HEK293 (cell line): ENCODE data around the gene C13orf46.

Experiments used
- CTCF ChIA-PET: fragments of 350-600 bp; formaldehyde crosslinking; extraction: SDS; loops from one replicate; lab custom pipeline; 2021; ENCODE audit warnings: antibody characterized with exemption; lab: Yijun Ruan, JAX
- POLR2A ChIA-PET: fragments of 300-600 bp; formaldehyde crosslinking; extraction: SDS; loops from one replicate; lab custom pipeline; 2020; ENCODE audit warnings: antibody characterized with exemption, inconsistent platforms; lab: Yijun Ruan, JAX
- H3K27ac ChIP-seq: fragments of 200-500 bp; sonication (Bioruptor generic); 2 replicates; pipeline ENCODE4 v1.5.1; 2014; ENCODE audit warnings: low read depth, low read length, control low read depth, inconsistent platforms; ENCODE audit errors: extremely low read depth
- H3K36me3 ChIP-seq, 2 experiments: fragments of 200-500 bp in 1 of 2; sonication (Bioruptor generic) in 1 of 2; 1 replicate in 1 of 2; 2 replicates in 1 of 2; pipeline ENCODE4 v1.5.1; 2014 to 2017; ENCODE audit warnings: inconsistent platforms in 2 of 2, low read length in 2 of 2; ENCODE audit not compliant: control insufficient read depth in 2 of 2, insufficient read depth in 1 of 2
- H3K4me1 ChIP-seq: fragments of 200-500 bp; sonication (Bioruptor generic); 2 replicates; pipeline ENCODE4 v1.5.1; 2014; ENCODE audit warnings: mild to moderate bottlenecking, low read length, inconsistent platforms; ENCODE audit not compliant: control insufficient read depth, insufficient read depth
- H3K4me3 ChIP-seq: 2 replicates; pipeline ENCODE4 v1.5.1; 2011; ENCODE audit warnings: low read depth, mild to moderate bottlenecking, control low read depth, low read length, moderate library complexity
- H3K9me3 ChIP-seq: fragments of 200-500 bp; sonication (Bioruptor generic); 2 replicates; pipeline ENCODE4 v1.5.1; 2014; ENCODE audit warnings: low read depth, low read length, inconsistent platforms; ENCODE audit not compliant: control insufficient read depth, insufficient read depth
- IKZF3 ChIP-seq: fragments of 450-650 bp; IDR thresholded peaks from 2 replicates; pipeline ENCODE4 v1.5.0; 2018; ENCODE audit warnings: missing biosample characterization, mild to moderate bottlenecking, missing genetic modification characterization, moderate library complexity
- MEIS1 ChIP-seq: sonication (generic); formaldehyde crosslinking; IDR thresholded peaks from 2 replicates; pipeline ENCODE4 v1.8.1; 2022; ENCODE audit warnings: missing genetic modification reagents, mild to moderate bottlenecking, borderline replicate concordance
- PRDM1 ChIP-seq: fragments of 450-650 bp; formaldehyde crosslinking; IDR thresholded peaks from 2 replicates; pipeline ENCODE4; 2016; ENCODE audit warnings: missing biosample characterization, missing genetic modification characterization
- RBAK ChIP-seq: fragments of 450-650 bp; formaldehyde crosslinking; IDR thresholded peaks from 2 replicates; pipeline ENCODE4 v1.5.1; 2016; ENCODE audit warnings: missing biosample characterization, missing genetic modification characterization
- ZBTB11 ChIP-seq: fragments of 450-650 bp; formaldehyde crosslinking; conservative IDR thresholded peaks from 2 replicates; pipeline ENCODE4 v1.5.1; 2016; ENCODE audit warnings: low read depth, missing biosample characterization, missing genetic modification characterization
- ZFP41 ChIP-seq: fragments of 450-650 bp; formaldehyde crosslinking; IDR thresholded peaks from 2 replicates; pipeline ENCODE4 v1.5.1; 2016; ENCODE audit warnings: missing biosample characterization, missing genetic modification characterization, borderline replicate concordance
- ZFP69B ChIP-seq: fragments of 450-650 bp; formaldehyde crosslinking; IDR thresholded peaks from 2 replicates; pipeline ENCODE4 v1.5.1; 2016; ENCODE audit warnings: missing biosample characterization, missing genetic modification characterization
- ZIC2 ChIP-seq: fragments of 450-650 bp; formaldehyde crosslinking; IDR thresholded peaks from 2 replicates; pipeline ENCODE4 v1.5.1; 2016; ENCODE audit warnings: missing biosample characterization, missing genetic modification characterization
- ZNF148 ChIP-seq: fragments of 450-650 bp; formaldehyde crosslinking; IDR thresholded peaks from 2 replicates; pipeline ENCODE4 v1.5.0; 2017; ENCODE audit warnings: missing biosample characterization, missing genetic modification characterization, borderline replicate concordance
- ZNF223 ChIP-seq: fragments of 450-650 bp; formaldehyde crosslinking; IDR thresholded peaks from 2 replicates; pipeline ENCODE4 v1.5.1; 2016; ENCODE audit warnings: missing biosample characterization, missing genetic modification characterization
- ZNF341 ChIP-seq: fragments of 450-650 bp; formaldehyde crosslinking; IDR thresholded peaks from 2 replicates; pipeline ENCODE4; 2016; ENCODE audit warnings: low read depth, missing biosample characterization, missing genetic modification characterization
- ZNF391 ChIP-seq: fragments of 450-650 bp; formaldehyde crosslinking; IDR thresholded peaks from 2 replicates; pipeline ENCODE4 v1.5.1; 2016; ENCODE audit warnings: low read depth, missing biosample characterization, missing genetic modification characterization, borderline replicate concordance
- ZNF433 ChIP-seq: fragments of 450-650 bp; formaldehyde crosslinking; IDR thresholded peaks from 2 replicates; pipeline ENCODE4 v1.5.1; 2016; ENCODE audit warnings: missing biosample characterization, missing genetic modification characterization, low read depth
- ZNF529 ChIP-seq: fragments of 450-650 bp; formaldehyde crosslinking; IDR thresholded peaks from 2 replicates; pipeline ENCODE4 v1.5.1; 2017; ENCODE audit warnings: missing genetic modification characterization, missing biosample characterization; ENCODE audit not compliant: insufficient replicate concordance
- ZNF530 ChIP-seq: fragments of 450-650 bp; formaldehyde crosslinking; IDR thresholded peaks from 2 replicates; pipeline ENCODE4 v1.5.1; 2016; ENCODE audit warnings: low read depth, missing biosample characterization, missing genetic modification characterization
- ZNF558 ChIP-seq: fragments of 450-650 bp; formaldehyde crosslinking; IDR thresholded peaks from 2 replicates; pipeline ENCODE4 v1.5.1; 2016; ENCODE audit warnings: missing biosample characterization, missing genetic modification characterization
- ZNF571 ChIP-seq: fragments of 450-650 bp; formaldehyde crosslinking; IDR thresholded peaks from 2 replicates; pipeline ENCODE4 v1.5.0; 2017; ENCODE audit warnings: missing biosample characterization, missing genetic modification characterization
- ZNF623 ChIP-seq: fragments of 450-650 bp; formaldehyde crosslinking; IDR thresholded peaks from 2 replicates; pipeline ENCODE4 v1.5.1; 2016; ENCODE audit warnings: missing biosample characterization, missing genetic modification characterization
- ZNF626 ChIP-seq: fragments of 450-650 bp; sonication (Bioruptor Pico); formaldehyde crosslinking; IDR thresholded peaks from 2 replicates; pipeline ENCODE4 v1.5.1; 2018; ENCODE audit warnings: missing biosample characterization, missing genetic modification characterization, inconsistent platforms
- ZNF629 ChIP-seq: fragments of 450-650 bp; formaldehyde crosslinking; IDR thresholded peaks from 2 replicates; pipeline ENCODE4 v1.5.1; 2017; ENCODE audit warnings: missing biosample characterization, missing genetic modification characterization
- ZNF658 ChIP-seq: fragments of 450-650 bp; formaldehyde crosslinking; IDR thresholded peaks from 2 replicates; pipeline ENCODE4; 2016; ENCODE audit warnings: missing biosample characterization, missing genetic modification characterization
- ZNF660 ChIP-seq: fragments of 450-650 bp; IDR thresholded peaks from 2 replicates; pipeline ENCODE4 v1.5.1; 2018; ENCODE audit warnings: missing biosample characterization, mild to moderate bottlenecking, missing genetic modification characterization
- ZNF76 ChIP-seq: fragments of 450-650 bp; formaldehyde crosslinking; IDR thresholded peaks from 2 replicates; pipeline ENCODE4; 2016; ENCODE audit warnings: low read depth, missing biosample characterization, missing genetic modification characterization, borderline replicate concordance
- ZNF792 ChIP-seq: fragments of 450-650 bp; formaldehyde crosslinking; IDR thresholded peaks from 2 replicates; pipeline ENCODE4 v1.5.1; 2016; ENCODE audit warnings: missing biosample characterization, missing genetic modification characterization
- ZNF830 ChIP-seq: fragments of 450-650 bp; IDR thresholded peaks from 2 replicates; pipeline ENCODE4 v1.5.0; 2018; ENCODE audit warnings: missing biosample characterization, missing genetic modification characterization, low read depth, mild to moderate bottlenecking, moderate library complexity

C13orf46 gene

GRCh38 chr13:113973218-113974164 lies at the start of gene C13orf46:
TSS of gene C13orf46 (minus strand) at chr13:113974076. CDS start at chr13:113973997, 79 bp downstream.
- Histone ChIP-seq H3K4me3 (no peak within 1 kb of the TSS), H3K9me3 (no peaks in the 10 kb centered on the region), H3K4me1 (no peaks in the 10 kb centered on the region), H3K36me3 (no peaks in the 10 kb centered on the region), H3K27ac (no peak within 1 kb of the TSS)
- TF ChIP-seq ZNF626 (no peak), MEIS1 (CRISPR knock-in tag) (no peak), ZNF391 (tag by site-specific recombination) (no peak), ZNF148 (tag by site-specific recombination) (no peak), ZNF792 (tag by site-specific recombination) (no peak), ZNF76 (no peak), ZFP69B (tag by site-specific recombination) (no peak), IKZF3 (no peak), PRDM1 (no peak), ZNF530 (tag by site-specific recombination) (no peak), ZNF830 (no peak), ZNF629 (tag by site-specific recombination) (no peak), ZNF223 (no peak), ZIC2 (tag by site-specific recombination) (no peak), ZNF660 (tag by site-specific recombination) (no peak), ZFP41 (tag by site-specific recombination) (no peak), ZNF658 (tag by site-specific recombination) (no peak)
- ChIA-PET POLR2A (no interaction called here), CTCF (no interaction called here)

GRCh38 chr13:114022876-114023275 lies 49.0 kb upstream of the C13orf46 start:
- Histone ChIP-seq H3K27ac (no peak overlapping the region), H3K4me3 (no peak overlapping the region), H3K9me3 (no peaks in the 10 kb centered on the region), H3K36me3 (no peaks in the 10 kb centered on the region), H3K4me1 (no peaks in the 10 kb centered on the region)
- POLR2A ChIA-PET = no interaction called here
- no peak for TF ChIP-seq ZNF623 (tag by site-specific recombination)
- CTCF ChIA-PET = no interaction called here

GRCh38 chr13:114022309-114022669 lies 48.4 kb upstream of the C13orf46 start:
- H3K4me1 ChIP-seq = no peaks in the 10 kb centered on the region
- TF ChIP-seq ZNF529 (tag by site-specific recombination) (no peak), ZBTB11 (tag by site-specific recombination) (no peak), ZNF341 (tag by site-specific recombination) (no peak), ZNF433 (tag by site-specific recombination) (no peak), RBAK (tag by site-specific recombination) (no peak), ZNF558 (tag by site-specific recombination) (no peak), ZNF571 (tag by site-specific recombination) (no peak)

More at GRCh38 chr13:114022309-114022669, 48.4 kb upstream of the C13orf46 start:
- Histone ChIP-seq H3K27ac (no peak overlapping the region), H3K4me3 (no peak overlapping the region), H3K9me3 (no peaks in the 10 kb centered on the region), H3K36me3 (no peaks in the 10 kb centered on the region)
- ChIA-PET POLR2A (interaction anchor here (0.5 kb wide), 1 partner anchor 287 kb away, joined by 3 read pairs; no protein-coding TSS in a partner anchor), CTCF (interaction anchor here (0.6 kb wide), 1 partner anchor 80 kb away, joined by 4 read pairs; no protein-coding TSS in a partner anchor)
